GM23248 (cell line): Measurements from ENCODE around the gene BCL11B. TPM values are rescaled to one million over a fixed set of nuclear protein-coding genes. Genes with fewer than 3 reads are reported as not detected.

Experiments
- DNase-seq: peaks from one replicate; pipeline ENCODE4 v3.0.0-alpha.2; 2015
- H2AFZ ChIP-seq: fragments of 200-600 bp; sonication (generic); 2 replicates; pipeline ENCODE4 v1.6.1; 2016; ENCODE audit warnings: antibody characterized with exemption
- H3F3A ChIP-seq: fragments of 200-600 bp; sonication (generic); 2 replicates; pipeline ENCODE4 v1.6.1; 2016; ENCODE audit warnings: mild to moderate bottlenecking, antibody characterized with exemption, mixed run types; ENCODE audit not compliant: insufficient read depth
- H3K27ac ChIP-seq: fragments of 200-600 bp; sonication (generic); 2 replicates; pipeline ENCODE4 v1.5.1; 2016; ENCODE audit warnings: mild to moderate bottlenecking
- H3K27me3 ChIP-seq: fragments of 200-600 bp; sonication (generic); replicated peaks from 2 replicates; pipeline ENCODE4 v1.6.1; 2016; ENCODE audit warnings: mild to moderate bottlenecking; ENCODE audit not compliant: insufficient read depth
- H3K36me3 ChIP-seq: fragments of 200-600 bp; sonication (generic); 2 replicates; pipeline ENCODE4 v1.6.1; 2016; ENCODE audit warnings: low read depth, mild to moderate bottlenecking
- H3K4me1 ChIP-seq: fragments of 200-600 bp; sonication (generic); 2 replicates; pipeline ENCODE4 v1.6.1; 2016; ENCODE audit warnings: mild to moderate bottlenecking; ENCODE audit not compliant: insufficient read depth
- H3K4me2 ChIP-seq: fragments of 200-600 bp; sonication (generic); one replicate; pipeline ENCODE4 v1.6.1; 2016; ENCODE audit warnings: mild to moderate bottlenecking; ENCODE audit not compliant: unreplicated experiment
- H3K4me3 ChIP-seq: fragments of 200-600 bp; sonication (generic); 2 replicates; pipeline ENCODE4 v1.5.1; 2016; ENCODE audit warnings: mild to moderate bottlenecking
- H3K79me2 ChIP-seq: fragments of 200-600 bp; sonication (generic); 2 replicates; pipeline ENCODE4 v1.6.1; 2016; ENCODE audit warnings: mild to moderate bottlenecking; ENCODE audit not compliant: insufficient read depth
- H3K9ac ChIP-seq: fragments of 200-600 bp; sonication (generic); 2 replicates; pipeline ENCODE4 v1.6.1; 2016; ENCODE audit warnings: mild to moderate bottlenecking
- H3K9me2 ChIP-seq: fragments of 200-600 bp; sonication (generic); 2 replicates; pipeline ENCODE4 v1.6.1; 2016; ENCODE audit warnings: mixed run types, mild to moderate bottlenecking, moderate library complexity; ENCODE audit not compliant: insufficient read depth
- H3K9me3 ChIP-seq: fragments of 200-600 bp; sonication (generic); one replicate; pipeline ENCODE4 v1.6.1; 2017; ENCODE audit warnings: low read depth
- H4K20me1 ChIP-seq: fragments of 200-600 bp; sonication (generic); 2 replicates; pipeline ENCODE4 v1.6.0; 2016; ENCODE audit not compliant: insufficient read depth
- EZH2 ChIP-seq: fragments of 200-600 bp; sonication (generic); IDR thresholded peaks from 2 replicates; pipeline ENCODE4 v1.6.1; 2018; ENCODE audit warnings: antibody characterized with exemption, mild to moderate bottlenecking; ENCODE audit not compliant: insufficient read depth, poor library complexity, severe bottlenecking
- EZH2phosphoT487 ChIP-seq: fragments of 200-600 bp; sonication (generic); IDR thresholded peaks from 2 replicates; pipeline ENCODE4 v1.6.1; 2018; ENCODE audit warnings: antibody characterized with exemption, moderate library complexity, mild to moderate bottlenecking, low read depth; ENCODE audit not compliant: insufficient read depth
- WGBS, 2 experiments: methylation state at CpG; one replicate each; pipeline ENCODE4 v1.1.6; 2015 to 2017; ENCODE audit warnings: low lambda C conversion rate in 2 of 2, low coverage in 1 of 2; ENCODE audit errors: missing lambda C conversion rate in 2 of 2; 5-methylcytosine and 5-hydroxymethylcytosine counted together
- in situ Hi-C: fragments of 300-500 bp; cut with MboI; formaldehyde crosslinking; loops from 2 replicates; pipeline ENCODE4 v1.15.0; 2020
- polyA plus RNA-seq: library from polyadenylated mRNA; unstranded; fragments of >200 nt; fragmentation: Nextera tagmentation; extraction: Ambion mirVana; gene quantifications from 2 replicates; pipeline ENCODE4 v1.2.1, GENCODE V29; 2016
- total RNA-seq: library from RNA; depleted of rRNA; stranded (reverse); fragments of >200 nt; shearing (Covaris generic); gene quantifications from 2 replicates; pipeline ENCODE4 v1.2.3, GENCODE V29; 2014

Gene BCL11B
- total and polyA plus RNA-seq, 2 experiments from 2014 or later, result not detected

DNA sequence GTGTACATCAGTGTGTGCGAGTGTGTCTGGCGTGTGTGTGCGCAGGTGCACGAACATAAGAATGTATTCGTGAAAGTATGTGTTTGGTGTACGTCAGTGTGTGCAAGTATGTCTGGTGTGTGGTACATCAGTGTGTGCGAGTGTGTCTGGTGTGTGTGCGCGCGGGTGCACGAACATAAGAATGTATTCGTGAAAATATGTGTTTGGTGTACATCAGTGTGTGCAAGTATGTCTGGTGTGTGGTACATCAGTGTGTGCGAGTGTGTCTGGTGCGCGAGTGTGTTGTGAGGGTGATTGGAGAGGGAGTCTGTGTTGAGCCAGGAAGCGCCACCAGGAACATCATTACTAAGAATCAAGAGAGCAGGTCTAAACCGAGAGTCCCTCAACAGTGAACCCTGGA, 143.8 kb downstream of the BCL11B start:
- no peak overlapping the region for H3K27ac ChIP-seq
- H3K4me3 ChIP-seq, result no peak overlapping the region
- H2AFZ ChIP-seq, result no peak overlapping the region
- H3K9ac ChIP-seq, result no peak overlapping the region
- in situ Hi-C loops, result no loop called here
- no peaks in the 10 kb centered on the region for H3K79me2 ChIP-seq
- 86 to 87% methylated on average over 16 to 17 of the region's 17 CpGs for WGBS, 2 experiments
- no peaks in the 10 kb centered on the region for H4K20me1 ChIP-seq
- no peaks in the 10 kb centered on the region for H3K4me1 ChIP-seq
- DNase-seq, result no peak
- H3K9me3 ChIP-seq, result no peaks in the 10 kb centered on the region
- no peaks in the 10 kb centered on the region for H3F3A ChIP-seq
- H3K27me3 ChIP-seq, result no peaks in the 10 kb centered on the region
- TF ChIP-seq EZH2phosphoT487 (no peak), EZH2 (no peak)
- H3K9me2 ChIP-seq, result no peaks in the 10 kb centered on the region
- H3K4me2 ChIP-seq, result no peak overlapping the region
- no peaks in the 10 kb centered on the region for H3K36me3 ChIP-seq

DNA sequence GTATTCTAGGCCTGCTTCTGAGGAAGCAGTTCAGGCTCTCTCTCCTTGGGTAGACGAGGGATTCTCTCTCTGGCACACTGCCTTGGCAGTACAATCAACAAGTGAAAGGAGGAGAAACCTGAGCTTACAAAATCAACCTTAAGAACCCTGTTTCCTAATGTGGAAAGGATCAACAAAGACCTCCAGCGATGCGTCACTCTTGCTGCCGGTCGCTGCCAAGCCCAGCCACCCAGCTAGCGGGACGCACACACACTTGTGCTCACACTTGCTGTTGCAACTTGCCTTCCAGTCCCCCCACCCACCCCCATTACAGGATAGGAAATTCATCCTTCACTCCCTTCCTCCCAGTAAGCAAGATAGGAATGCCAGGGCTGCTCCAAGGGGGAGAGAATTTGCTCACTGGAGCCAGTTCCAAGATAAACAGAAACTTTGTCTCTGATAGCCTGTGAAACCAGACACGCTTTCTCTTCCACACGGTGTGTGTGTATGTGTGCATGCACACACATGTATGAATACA, 144.3 kb downstream of the BCL11B start:
- Histone ChIP-seq H3K4me3 (no peak overlapping the region), H3K79me2 (no peaks in the 10 kb centered on the region), H3K27me3 (no peaks in the 10 kb centered on the region), H3K4me1 (no peaks in the 10 kb centered on the region), H3K9ac (no peak overlapping the region), H3F3A (no peaks in the 10 kb centered on the region), H3K36me3 (no peaks in the 10 kb centered on the region), H3K4me2 (no peak overlapping the region), H3K27ac (no peak overlapping the region), H2AFZ (no peak overlapping the region), H4K20me1 (no peaks in the 10 kb centered on the region), H3K9me3 (no peaks in the 10 kb centered on the region), H3K9me2 (no peaks in the 10 kb centered on the region)
- TF ChIP-seq EZH2, result no peak
- in situ Hi-C loops, result no loop called here
- 61 to 67% methylated on average over 8 to 9 of the region's 9 CpGs for WGBS, 2 experiments
- DNase-seq, result no peak

DNA sequence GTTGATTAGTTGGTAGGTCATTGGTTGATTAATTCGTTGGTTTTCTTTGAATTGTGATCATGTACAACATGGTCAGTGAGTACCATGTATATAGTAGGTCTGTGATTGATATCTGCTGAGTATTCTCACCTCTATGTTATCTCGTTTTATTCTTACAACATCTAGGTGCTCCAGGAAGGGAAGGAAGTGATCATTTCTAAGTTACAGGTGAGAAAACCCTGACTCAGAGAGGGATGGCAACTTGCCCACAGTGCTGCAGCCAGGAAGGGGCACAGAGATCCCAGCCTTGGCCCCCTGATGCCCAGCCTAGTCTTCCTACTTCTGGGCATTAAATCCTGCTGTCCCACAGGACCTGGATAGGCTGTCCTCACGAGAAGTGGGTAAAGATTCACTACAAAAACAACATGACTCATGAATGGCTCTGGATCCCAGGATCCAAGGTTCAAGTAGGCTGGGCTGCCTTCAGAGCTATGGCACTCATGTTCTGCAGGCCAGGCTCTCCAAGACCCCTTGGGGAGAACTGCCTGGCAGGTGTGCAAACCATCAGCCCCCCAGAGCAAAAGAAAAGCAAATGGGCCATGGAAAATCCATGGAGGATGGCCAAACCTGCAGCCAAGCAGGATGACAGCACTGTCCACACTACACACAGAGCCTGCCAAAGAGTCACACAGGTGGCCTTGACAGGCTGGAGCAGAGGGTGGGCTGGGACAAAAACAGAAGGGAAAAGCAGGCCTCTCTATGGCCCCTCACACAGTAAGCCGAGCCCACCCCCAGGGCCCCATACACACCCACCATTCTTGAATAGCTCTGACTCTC, 146.2 kb downstream of the BCL11B start:
- no peak overlapping the region for H2AFZ ChIP-seq
- in situ Hi-C loops, result no loop called here

DNA sequence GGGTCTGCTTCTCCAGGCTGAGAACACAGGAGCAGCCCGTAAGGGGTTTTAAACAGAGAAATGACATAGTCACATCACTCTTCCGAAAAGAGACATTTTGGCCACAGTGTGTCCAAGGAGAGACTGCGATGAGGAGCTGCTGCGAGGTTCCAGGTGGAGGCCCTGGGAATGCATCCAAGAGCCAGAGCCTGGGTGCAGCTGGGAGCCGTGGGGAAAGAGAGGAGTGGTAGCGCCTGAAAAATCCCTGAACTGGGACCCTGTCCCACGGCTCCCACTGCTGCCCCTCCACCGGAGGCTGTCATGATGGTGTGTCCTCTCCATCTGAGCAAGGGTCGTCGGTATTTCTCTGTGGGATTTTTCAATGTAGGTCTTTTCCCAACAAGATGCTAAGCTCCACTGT, 146.9 kb downstream of the BCL11B start:
- Histone ChIP-seq H3K9ac (no peak overlapping the region), H4K20me1 (no peaks in the 10 kb centered on the region), H3K9me2 (no peaks in the 10 kb centered on the region), H3K9me3 (no peaks in the 10 kb centered on the region), H3K79me2 (no peaks in the 10 kb centered on the region), H3K27ac (no peak overlapping the region), H3K4me1 (no peaks in the 10 kb centered on the region), H3K36me3 (no peaks in the 10 kb centered on the region), H3K27me3 (no peaks in the 10 kb centered on the region), H3K4me2 (no peak overlapping the region), H3K4me3 (no peak overlapping the region), H3F3A (no peaks in the 10 kb centered on the region), H2AFZ (no peak overlapping the region)
- 57 to 63% methylated on average over 10 of the region's 10 CpGs for WGBS, 2 experiments
- DNase-seq, result no peak
- TF ChIP-seq EZH2phosphoT487 (no peak), EZH2 (no peak)
- in situ Hi-C loops, result no loop called here

More for the DNA sequence above, 146.2 kb downstream of the BCL11B start:
- TF ChIP-seq EZH2phosphoT487, result no peak
- TF ChIP-seq EZH2, result no peak
- Histone ChIP-seq H3K9me2 (no peaks in the 10 kb centered on the region), H3K9me3 (no peaks in the 10 kb centered on the region), H4K20me1 (no peaks in the 10 kb centered on the region), H3K9ac (no peak overlapping the region), H3K27me3 (no peaks in the 10 kb centered on the region), H3K36me3 (no peaks in the 10 kb centered on the region), H3F3A (no peaks in the 10 kb centered on the region), H3K27ac (no peak overlapping the region), H3K4me3 (no peak overlapping the region), H3K4me1 (no peaks in the 10 kb centered on the region), H3K4me2 (no peak overlapping the region), H3K79me2 (no peaks in the 10 kb centered on the region)
- no peak for DNase-seq
- 41 to 42% methylated on average over 4 of the region's 4 CpGs for WGBS, 2 experiments
